ENCODE measurements around the gene GALNT15.

The GALNT15 gene

GRCh38 chr3:16252243-16252978 lies 77.9 kb downstream of the GALNT15 start:
- H3K27ac ChIP-seq (ENCODE audit: low read depth, low read length): no peak overlapping the region
- H3K4me3 ChIP-seq (ENCODE audit: low read depth, low read length): no peak overlapping the region
- H3K4me1 ChIP-seq (ENCODE audit: control insufficient read depth, insufficient read depth, low read length, unreplicated experiment): no peaks in the 10 kb centered on the region
- H3K79me2 ChIP-seq (ENCODE audit: control insufficient read depth, insufficient read depth, low read length, unreplicated experiment): no peaks in the 10 kb centered on the region
- no peaks in the 10 kb centered on the region for H3K36me3 ChIP-seq (ENCODE audit: insufficient read depth, low read length)
- no peak overlapping the region for H2AFZ ChIP-seq (ENCODE audit: low read length, unreplicated experiment)
- no peaks in the 10 kb centered on the region for H3K27me3 ChIP-seq (ENCODE audit: insufficient read depth, low read length)

- Histone ChIP-seq H3K4me1 (ENCODE audit: control insufficient read depth, insufficient read depth, low read length, unreplicated experiment) (no peaks in the 10 kb centered on the region), H3K27ac (ENCODE audit: low read depth, low read length) (no peak overlapping the region), H3K36me3 (ENCODE audit: insufficient read depth, low read length) (no peaks in the 10 kb centered on the region), H3K4me3 (ENCODE audit: low read depth, low read length) (no peak overlapping the region), H3K79me2 (ENCODE audit: control insufficient read depth, insufficient read depth, low read length, unreplicated experiment) (no peaks in the 10 kb centered on the region), H2AFZ (ENCODE audit: low read length, unreplicated experiment) (no peak overlapping the region), H3K27me3 (ENCODE audit: insufficient read depth, low read length) (no peaks in the 10 kb centered on the region)
Observed at GRCh38 chr3:16252988-16253387, 78.5 kb downstream of the GALNT15 start.

GRCh38 chr3:16253601-16254000 lies 79.1 kb downstream of the GALNT15 start:
- no peaks in the 10 kb centered on the region for H3K4me1 ChIP-seq (ENCODE audit: control insufficient read depth, insufficient read depth, low read length, unreplicated experiment)

GRCh38 chr3:16254916-16255315 lies 80.4 kb downstream of the GALNT15 start:
- H2AFZ ChIP-seq (ENCODE audit: low read length, unreplicated experiment): no peak overlapping the region
- H3K36me3 ChIP-seq (ENCODE audit: insufficient read depth, low read length): peaks cover 6% of the 10 kb centered on the region
- H3K79me2 ChIP-seq (ENCODE audit: control insufficient read depth, insufficient read depth, low read length, unreplicated experiment): no peaks in the 10 kb centered on the region
- H3K27me3 ChIP-seq (ENCODE audit: insufficient read depth, low read length): no peaks in the 10 kb centered on the region
- no peak overlapping the region for H3K27ac ChIP-seq (ENCODE audit: low read depth, low read length)
- H3K4me1 ChIP-seq (ENCODE audit: control insufficient read depth, insufficient read depth, low read length, unreplicated experiment): no peaks in the 10 kb centered on the region
- H3K4me3 ChIP-seq (ENCODE audit: low read depth, low read length): no peak overlapping the region

More at GRCh38 chr3:16253601-16254000, 79.1 kb downstream of the GALNT15 start:
- Histone ChIP-seq H3K79me2 (ENCODE audit: control insufficient read depth, insufficient read depth, low read length, unreplicated experiment) (no peaks in the 10 kb centered on the region), H2AFZ (ENCODE audit: low read length, unreplicated experiment) (no peak overlapping the region), H3K4me3 (ENCODE audit: low read depth, low read length) (no peak overlapping the region), H3K36me3 (ENCODE audit: insufficient read depth, low read length) (no peaks in the 10 kb centered on the region), H3K27ac (ENCODE audit: low read depth, low read length) (no peak overlapping the region), H3K27me3 (ENCODE audit: insufficient read depth, low read length) (no peaks in the 10 kb centered on the region)

- Histone ChIP-seq H3K4me1 (ENCODE audit: control insufficient read depth, insufficient read depth, low read length, unreplicated experiment) (no peaks in the 10 kb centered on the region), H2AFZ (ENCODE audit: low read length, unreplicated experiment) (no peak overlapping the region), H3K27ac (ENCODE audit: low read depth, low read length) (no peak overlapping the region), H3K36me3 (ENCODE audit: insufficient read depth, low read length) (peaks cover 10% of the 10 kb centered on the region), H3K27me3 (ENCODE audit: insufficient read depth, low read length) (no peaks in the 10 kb centered on the region), H3K4me3 (ENCODE audit: low read depth, low read length) (no peak overlapping the region), H3K79me2 (ENCODE audit: control insufficient read depth, insufficient read depth, low read length, unreplicated experiment) (no peaks in the 10 kb centered on the region)
Observed at GRCh38 chr3:16255326-16255725, 80.8 kb downstream of the GALNT15 start.

GRCh38 chr3:16255726-16256125 lies 81.2 kb downstream of the GALNT15 start:
- Histone ChIP-seq H3K4me1 (ENCODE audit: control insufficient read depth, insufficient read depth, low read length, unreplicated experiment) (no peaks in the 10 kb centered on the region), H3K36me3 (ENCODE audit: insufficient read depth, low read length) (peaks cover 12% of the 10 kb centered on the region), H3K4me3 (ENCODE audit: low read depth, low read length) (no peak overlapping the region)

GRCh38 chr3:16257309-16257708 lies 82.8 kb downstream of the GALNT15 start:
- Histone ChIP-seq H3K36me3 (ENCODE audit: insufficient read depth, low read length) (peaks cover 12% of the 10 kb centered on the region), H3K79me2 (ENCODE audit: control insufficient read depth, insufficient read depth, low read length, unreplicated experiment) (peaks cover 13% of the 10 kb centered on the region), H3K27me3 (ENCODE audit: insufficient read depth, low read length) (no peaks in the 10 kb centered on the region), H2AFZ (ENCODE audit: low read length, unreplicated experiment) (no peak overlapping the region), H3K4me3 (ENCODE audit: low read depth, low read length) (no peak overlapping the region), H3K4me1 (ENCODE audit: control insufficient read depth, insufficient read depth, low read length, unreplicated experiment) (no peaks in the 10 kb centered on the region), H3K27ac (ENCODE audit: low read depth, low read length) (no peak overlapping the region)

More at GRCh38 chr3:16255726-16256125, 81.2 kb downstream of the GALNT15 start:
- H3K27ac ChIP-seq (ENCODE audit: low read depth, low read length): no peak overlapping the region
- H2AFZ ChIP-seq (ENCODE audit: low read length, unreplicated experiment): no peak overlapping the region
- H3K27me3 ChIP-seq (ENCODE audit: insufficient read depth, low read length): no peaks in the 10 kb centered on the region
- no peaks in the 10 kb centered on the region for H3K79me2 ChIP-seq (ENCODE audit: control insufficient read depth, insufficient read depth, low read length, unreplicated experiment)

- no peak overlapping the region for H2AFZ ChIP-seq (ENCODE audit: low read length, unreplicated experiment)
- peaks cover 7% of the 10 kb centered on the region for H3K4me1 ChIP-seq (ENCODE audit: control insufficient read depth, insufficient read depth, low read length, unreplicated experiment)
- no peak overlapping the region for H3K27ac ChIP-seq (ENCODE audit: low read depth, low read length)
- no peaks in the 10 kb centered on the region for H3K27me3 ChIP-seq (ENCODE audit: insufficient read depth, low read length)
- H3K79me2 ChIP-seq (ENCODE audit: control insufficient read depth, insufficient read depth, low read length, unreplicated experiment): peaks cover 22% of the 10 kb centered on the region
- H3K4me3 ChIP-seq (ENCODE audit: low read depth, low read length): no peak overlapping the region
- peaks cover 12% of the 10 kb centered on the region for H3K36me3 ChIP-seq (ENCODE audit: insufficient read depth, low read length)
Observed at GRCh38 chr3:16258177-16258576, 83.7 kb downstream of the GALNT15 start.

GRCh38 chr3:16258866-16259265 lies 84.4 kb downstream of the GALNT15 start:
- peaks cover 28% of the 10 kb centered on the region for H3K79me2 ChIP-seq (ENCODE audit: control insufficient read depth, insufficient read depth, low read length, unreplicated experiment)
- H3K36me3 ChIP-seq (ENCODE audit: insufficient read depth, low read length): peaks cover 12% of the 10 kb centered on the region
- no peak overlapping the region for H3K27ac ChIP-seq (ENCODE audit: low read depth, low read length)
- peaks cover 11% of the 10 kb centered on the region for H3K4me1 ChIP-seq (ENCODE audit: control insufficient read depth, insufficient read depth, low read length, unreplicated experiment)
- H2AFZ ChIP-seq (ENCODE audit: low read length, unreplicated experiment): no peak overlapping the region
- H3K27me3 ChIP-seq (ENCODE audit: insufficient read depth, low read length): no peaks in the 10 kb centered on the region
- H3K4me3 ChIP-seq (ENCODE audit: low read depth, low read length): no peak overlapping the region

- Histone ChIP-seq H3K27me3 (ENCODE audit: insufficient read depth, low read length) (no peaks in the 10 kb centered on the region), H3K4me3 (ENCODE audit: low read depth, low read length) (no peak overlapping the region), H3K27ac (ENCODE audit: low read depth, low read length) (no peak overlapping the region), H3K79me2 (ENCODE audit: control insufficient read depth, insufficient read depth, low read length, unreplicated experiment) (peaks cover 36% of the 10 kb centered on the region), H2AFZ (ENCODE audit: low read length, unreplicated experiment) (no peak overlapping the region), H3K36me3 (ENCODE audit: insufficient read depth, low read length) (peaks cover 12% of the 10 kb centered on the region), H3K4me1 (ENCODE audit: control insufficient read depth, insufficient read depth, low read length, unreplicated experiment) (peaks cover 11% of the 10 kb centered on the region)
Observed at GRCh38 chr3:16260046-16260445, 85.6 kb downstream of the GALNT15 start.

GRCh38 chr3:16262174-16262573 lies 87.7 kb downstream of the GALNT15 start:
- Histone ChIP-seq H3K36me3 (ENCODE audit: insufficient read depth, low read length) (peaks cover 12% of the 10 kb centered on the region), H3K27me3 (ENCODE audit: insufficient read depth, low read length) (no peaks in the 10 kb centered on the region), H3K27ac (ENCODE audit: low read depth, low read length) (no peak overlapping the region), H2AFZ (ENCODE audit: low read length, unreplicated experiment) (no peak overlapping the region), H3K79me2 (ENCODE audit: control insufficient read depth, insufficient read depth, low read length, unreplicated experiment) (peaks cover 55% of the 10 kb centered on the region), H3K4me3 (ENCODE audit: low read depth, low read length) (no peak overlapping the region), H3K4me1 (ENCODE audit: control insufficient read depth, insufficient read depth, low read length, unreplicated experiment) (peaks cover 26% of the 10 kb centered on the region)
